GM10248 (cell line): ENCODE measurements around the gene LMLN.

Experiments
- CTCF ChIA-PET: fragments of 300-600 bp; sonication (Branson Sonifier 250); formaldehyde crosslinking; extraction: SDS; loops from one replicate; lab custom pipeline; 2021; ENCODE audit warnings: antibody characterized with exemption; lab: Yijun Ruan, JAX
- POLR2A ChIA-PET: fragments of 350-650 bp; sonication (Branson Sonifier 250); formaldehyde crosslinking; extraction: SDS; loops from one replicate; lab custom pipeline; 2020; ENCODE audit warnings: antibody characterized with exemption; lab: Yijun Ruan, JAX
- DNase-seq: peaks from one replicate; pipeline ENCODE4 v3.0.0; 2012; ENCODE audit errors: extremely low spot score
- CTCF ChIP-seq: IDR thresholded peaks from 2 replicates; pipeline ENCODE4 v1.5.1; 2012; ENCODE audit warnings: mild to moderate bottlenecking, low read depth; ENCODE audit errors: extremely low read depth, missing control alignments, control extremely low read depth

LMLN gene

GRCh38 chr3:197951392-197951990, 8.5 kb upstream of the LMLN start:
- CTCF ChIA-PET, result interaction anchor here (1.7 kb wide), 1 partner anchor 46 kb away, joined by 5 read pairs; no protein-coding TSS in a partner anchor
- POLR2A ChIA-PET, result interaction anchor here (0.6 kb wide), 1 partner anchor 200 kb away, joined by 5 read pairs; no protein-coding TSS in a partner anchor
- DNase-seq, result no peak
- no peak for TF ChIP-seq CTCF

GRCh38 chr3:197952440-197952839, 7.6 kb upstream of the LMLN start:
- no peak for TF ChIP-seq CTCF
- POLR2A ChIA-PET, result interaction anchor here (0.7 kb wide), 1 partner anchor 35 kb away, joined by 7 read pairs; no protein-coding TSS in a partner anchor
- CTCF ChIA-PET, result interaction anchor here (1.7 kb wide), 1 partner anchor 47 kb away, joined by 5 read pairs; no protein-coding TSS in a partner anchor
- DNase-seq, result no peak

- DNase-seq, result no peak
- POLR2A ChIA-PET, result no interaction called here
- CTCF ChIA-PET, result no interaction called here
- TF ChIP-seq CTCF, result no peak
Measured at GRCh38 chr3:197953325-197953724, 6.7 kb upstream of the LMLN start.

GRCh38 chr3:197953881-197954280, 6.1 kb upstream of the LMLN start:
- CTCF ChIA-PET, result no interaction called here
- no peak for TF ChIP-seq CTCF
- POLR2A ChIA-PET, result no interaction called here
- DNase-seq, result no peak

GRCh38 chr3:197955892-197956477, 4.0 kb upstream of the LMLN start:
- POLR2A ChIA-PET, result interaction anchor here (0.7 kb wide), 2 partner anchors 20 to 44 kb away, joined by 5 read pairs; no protein-coding TSS in a partner anchor
- TF ChIP-seq CTCF, result no peak
- CTCF ChIA-PET, result no interaction called here
- DNase-seq, result no peak

- ChIA-PET CTCF (no interaction called here), POLR2A (interaction anchor here (0.6 to 0.7 kb wide), 3 partner anchors 20 to 50 kb away, joined by 3 to 5 read pairs (median 5); no protein-coding TSS in a partner anchor)
- no peak for TF ChIP-seq CTCF
- no peak for DNase-seq
Measured at GRCh38 chr3:197956626-197956988, 3.4 kb upstream of the LMLN start.
